HG02943 (cell line): ENCODE data around the gene HTRA3.

Experiments
- ATAC-seq: cut with Tn5 transposase; IDR thresholded peaks from one replicate; pipeline ENCODE4 v1.9.1; 2021; ENCODE audit warnings: mild to moderate bottlenecking, low read depth, moderate library complexity; ENCODE audit not compliant: unreplicated experiment

Gene HTRA3

DNA sequence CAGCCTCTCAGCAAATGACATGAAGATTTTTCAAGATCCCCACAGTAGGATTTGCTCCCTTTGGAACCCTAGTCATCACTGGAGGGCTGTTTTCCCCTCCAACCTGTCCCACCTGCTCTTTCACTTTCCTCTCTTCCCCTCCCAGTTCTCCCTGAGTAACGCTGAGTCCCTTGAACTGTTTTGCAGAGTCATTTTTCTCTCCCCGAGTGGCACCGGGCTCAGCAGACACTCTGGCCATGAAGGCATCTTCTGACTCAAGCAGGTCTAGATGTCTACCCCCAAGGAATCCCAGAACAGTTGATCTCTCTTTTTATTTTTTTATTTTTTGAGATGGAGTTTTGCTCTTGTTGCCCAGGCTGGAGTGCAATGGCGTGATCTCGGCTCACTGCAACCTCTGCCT lies 52.2 kb downstream of the HTRA3 start:
- no peak for ATAC-seq

DNA sequence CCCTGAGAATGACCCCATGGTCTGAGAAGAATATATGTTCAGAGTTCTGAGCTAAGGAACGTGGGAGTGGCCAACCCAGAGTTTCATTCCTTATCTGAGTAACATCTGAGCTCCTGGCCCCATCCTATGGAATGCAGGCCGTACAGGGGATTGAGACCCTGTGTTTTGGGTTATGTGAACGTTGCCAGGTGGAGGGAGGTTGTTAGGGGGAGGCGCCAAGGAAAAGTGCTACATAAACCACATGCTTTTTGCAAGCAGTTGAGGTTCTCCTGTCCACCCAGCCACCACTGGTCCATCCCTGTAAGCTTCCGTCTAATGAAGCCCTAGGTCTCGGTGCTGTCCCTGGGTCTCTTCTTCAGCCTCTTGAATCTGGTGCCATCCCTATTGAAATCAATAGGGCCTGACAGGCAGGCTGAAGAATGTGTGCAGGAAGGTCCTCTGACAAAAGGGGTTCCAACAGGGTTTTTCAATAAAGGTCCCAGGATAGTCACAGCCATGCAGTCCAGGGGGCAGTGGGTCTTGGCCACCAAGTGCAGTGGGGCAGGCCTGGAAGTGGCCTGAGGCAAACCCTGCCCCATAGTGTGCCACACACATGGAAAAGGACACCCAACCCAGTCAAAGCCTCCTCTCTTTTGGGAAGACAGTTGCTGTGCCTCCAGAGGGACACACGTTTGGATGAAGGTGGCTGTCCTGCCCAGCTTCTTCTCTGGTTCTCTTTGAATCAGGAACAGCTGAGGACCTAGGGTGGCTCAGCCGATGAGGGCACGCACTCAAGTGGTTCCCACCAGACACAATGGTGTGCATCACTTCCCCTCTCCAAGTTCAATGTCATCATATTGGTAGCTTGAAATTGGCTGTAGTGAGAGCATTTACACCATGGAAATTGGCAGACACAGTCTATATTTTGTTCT lies 53.5 kb downstream of the HTRA3 start:
- no peak for ATAC-seq

DNA sequence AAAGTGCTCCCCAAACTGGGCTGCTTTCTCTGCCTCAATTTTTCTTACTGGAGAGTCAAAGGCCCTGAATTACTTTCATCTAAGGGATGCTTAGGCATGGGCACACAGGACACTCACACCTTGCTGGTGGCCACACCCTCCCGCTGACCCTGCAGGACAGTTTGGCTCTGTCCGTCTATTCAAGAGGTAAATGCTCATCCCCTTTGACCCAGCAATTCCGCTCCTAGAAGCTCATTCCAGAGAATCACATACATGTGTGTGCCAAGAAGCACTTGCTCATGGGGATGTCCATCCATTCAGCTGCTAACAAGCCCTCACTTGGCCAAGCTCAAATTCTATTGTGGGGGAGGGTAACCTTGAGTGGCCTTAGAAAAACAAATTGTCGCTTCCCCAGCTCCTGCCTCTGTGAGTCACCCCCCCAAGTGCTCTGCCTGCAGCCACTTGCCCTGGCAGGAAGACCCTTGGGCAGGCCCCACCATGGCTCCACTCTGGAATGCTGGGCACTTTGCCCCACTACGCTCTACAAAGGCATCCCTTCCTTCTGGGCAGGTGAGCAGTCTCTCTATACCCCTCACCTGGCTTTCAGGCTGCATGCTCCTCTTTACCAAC lies 54.5 kb downstream of the HTRA3 start:
- no peak for ATAC-seq

DNA sequence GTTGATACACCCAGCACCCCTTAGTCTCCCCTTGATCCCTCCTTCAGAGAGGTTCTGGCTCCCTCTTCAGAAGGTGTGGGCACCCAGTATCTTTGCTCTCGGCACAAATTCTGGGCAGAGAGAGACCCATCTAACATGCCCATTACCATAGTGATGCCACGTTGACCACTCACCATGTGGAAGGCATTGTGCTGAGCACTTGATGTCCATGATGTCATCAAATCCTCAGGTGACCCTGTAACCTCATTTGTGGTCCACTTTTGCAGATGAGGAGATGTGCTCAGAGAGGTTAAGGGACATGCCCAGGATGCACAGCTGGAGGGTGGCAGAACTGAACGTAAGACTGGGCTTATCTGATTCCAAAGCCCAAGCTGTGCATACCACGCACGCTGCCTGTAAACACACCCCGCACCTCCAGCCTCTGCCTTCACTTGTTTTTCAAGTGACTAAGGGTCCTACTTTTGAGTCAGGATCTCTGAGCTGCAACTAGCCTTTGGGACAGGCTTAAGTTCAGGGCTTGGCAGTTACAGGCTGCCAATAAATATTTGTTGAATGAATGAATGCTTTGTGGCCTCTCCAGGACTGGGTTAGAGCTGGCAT lies 55.2 kb downstream of the HTRA3 start:
- ATAC-seq = no peak

DNA sequence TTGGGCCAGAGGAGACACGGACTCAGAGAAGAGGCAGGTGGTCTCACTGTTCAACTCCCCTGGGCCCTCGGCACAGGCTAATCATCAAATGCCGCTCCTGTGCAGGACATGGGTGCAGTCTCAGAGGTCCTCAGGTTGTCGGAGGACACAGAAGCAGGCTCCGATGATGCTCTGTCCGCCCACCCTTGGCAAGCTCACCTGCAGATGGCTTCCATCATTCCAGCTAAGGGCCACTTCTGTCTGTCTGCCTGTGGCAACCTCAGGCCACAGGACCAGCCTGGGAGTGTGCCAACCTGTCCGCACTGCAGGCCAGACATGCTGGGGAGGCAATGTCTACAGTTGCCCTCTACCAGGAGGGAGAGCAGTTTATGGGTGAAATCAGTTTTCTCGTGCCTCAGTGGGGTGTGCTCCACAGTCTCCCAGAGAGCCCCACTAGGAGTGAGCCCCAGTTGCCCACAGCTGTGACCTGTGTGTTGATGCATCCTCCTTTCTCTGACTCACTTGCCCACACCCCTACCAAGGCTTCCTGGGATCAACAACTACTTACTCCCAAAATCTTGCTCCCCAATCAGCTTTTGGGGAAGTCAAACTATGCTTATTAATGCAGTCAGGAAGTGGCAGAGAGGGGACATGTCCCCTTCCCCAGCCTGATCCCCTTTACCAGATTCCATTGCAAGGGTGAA lies 55.9 kb downstream of the HTRA3 start:
- ATAC-seq = no peak

DNA sequence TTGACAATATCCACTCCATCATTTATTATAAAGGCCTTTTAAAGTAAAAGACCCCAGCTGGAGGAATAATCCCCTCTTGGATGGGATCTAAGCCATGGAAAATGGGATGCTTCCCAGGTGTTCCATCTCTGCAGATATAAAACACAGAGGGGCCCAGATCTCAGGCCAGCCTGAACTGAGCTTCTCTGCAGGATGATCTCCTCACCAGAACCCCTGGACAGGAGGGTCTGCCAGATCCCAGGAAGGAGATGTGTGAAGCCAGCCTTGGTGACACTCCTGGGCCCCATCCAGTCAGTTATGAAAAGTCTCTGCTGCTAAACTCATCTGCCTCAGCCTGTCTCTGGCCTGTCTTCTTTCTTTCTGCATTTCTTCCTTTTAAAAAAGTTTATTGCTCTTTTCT lies 56.7 kb downstream of the HTRA3 start:
- ATAC-seq = no peak

DNA sequence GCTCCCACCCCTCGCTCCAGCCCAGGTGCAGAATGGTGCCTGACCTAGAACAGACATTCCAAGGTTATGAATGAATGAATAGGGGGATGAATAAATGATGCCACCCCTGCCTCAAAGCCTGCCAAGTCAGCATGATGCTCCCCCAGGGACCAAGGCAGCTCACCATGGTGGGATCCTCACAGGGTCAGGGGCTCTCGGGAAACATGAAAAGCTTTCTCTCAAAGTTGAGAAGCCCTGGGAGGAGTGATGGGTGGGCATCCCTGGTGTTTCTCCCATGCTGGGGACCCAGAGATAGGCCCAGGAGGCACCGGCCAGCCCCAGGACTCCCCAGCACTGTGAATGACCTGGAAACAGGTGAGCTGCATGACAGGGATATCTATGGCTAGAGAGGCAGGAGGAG lies 58.9 kb downstream of the HTRA3 start:
- no peak for ATAC-seq

DNA sequence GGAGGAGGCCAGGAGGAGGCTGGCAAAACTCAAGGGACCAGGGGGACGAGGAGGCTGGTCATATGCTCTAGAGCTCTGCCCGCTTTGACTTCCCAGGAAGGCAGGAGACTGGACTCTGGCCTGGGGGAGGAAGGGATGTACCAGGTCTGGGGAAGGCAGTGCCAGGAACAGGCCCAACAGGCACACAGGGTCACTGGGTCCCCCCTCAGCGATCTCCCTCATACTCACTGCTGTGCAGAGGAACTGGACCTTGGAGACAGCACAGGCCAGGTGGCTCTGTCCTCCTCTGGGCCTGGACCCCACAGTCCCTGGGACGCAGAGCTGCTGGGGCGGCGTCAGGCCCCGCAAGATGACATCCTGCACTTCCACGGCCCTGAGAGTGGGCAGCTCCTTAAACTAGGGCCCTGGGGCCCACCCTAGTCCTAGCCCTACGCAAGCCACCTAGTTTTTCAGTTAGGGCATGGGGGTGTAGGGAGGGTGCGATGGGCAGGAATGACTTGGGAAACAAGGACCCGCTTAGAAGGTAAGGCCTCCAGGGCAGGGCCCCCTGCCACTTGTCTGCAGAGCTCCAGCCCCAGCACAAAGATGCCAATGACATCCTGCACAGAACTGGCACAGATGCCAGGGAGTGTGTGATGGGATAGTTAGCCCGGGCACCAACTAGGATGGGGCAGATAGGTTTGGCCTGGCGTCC lies 59.5 kb downstream of the HTRA3 start:
- ATAC-seq = no peak

DNA sequence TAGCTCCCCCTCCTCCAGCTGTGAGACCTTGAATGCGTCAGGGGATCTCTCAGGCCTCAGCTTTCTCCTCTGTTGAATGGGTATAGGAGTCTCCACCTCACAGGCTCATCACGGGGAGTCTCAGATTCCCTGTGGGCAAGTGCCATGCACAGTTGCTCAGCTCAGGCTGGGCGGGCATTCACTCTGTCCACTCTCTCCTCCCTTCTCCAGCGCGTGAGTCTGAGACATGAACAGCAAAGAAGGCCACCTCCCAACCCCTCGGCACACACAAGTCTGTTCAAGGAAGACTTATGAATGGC lies 60.0 kb downstream of the HTRA3 start:
- ATAC-seq = no peak

DNA sequence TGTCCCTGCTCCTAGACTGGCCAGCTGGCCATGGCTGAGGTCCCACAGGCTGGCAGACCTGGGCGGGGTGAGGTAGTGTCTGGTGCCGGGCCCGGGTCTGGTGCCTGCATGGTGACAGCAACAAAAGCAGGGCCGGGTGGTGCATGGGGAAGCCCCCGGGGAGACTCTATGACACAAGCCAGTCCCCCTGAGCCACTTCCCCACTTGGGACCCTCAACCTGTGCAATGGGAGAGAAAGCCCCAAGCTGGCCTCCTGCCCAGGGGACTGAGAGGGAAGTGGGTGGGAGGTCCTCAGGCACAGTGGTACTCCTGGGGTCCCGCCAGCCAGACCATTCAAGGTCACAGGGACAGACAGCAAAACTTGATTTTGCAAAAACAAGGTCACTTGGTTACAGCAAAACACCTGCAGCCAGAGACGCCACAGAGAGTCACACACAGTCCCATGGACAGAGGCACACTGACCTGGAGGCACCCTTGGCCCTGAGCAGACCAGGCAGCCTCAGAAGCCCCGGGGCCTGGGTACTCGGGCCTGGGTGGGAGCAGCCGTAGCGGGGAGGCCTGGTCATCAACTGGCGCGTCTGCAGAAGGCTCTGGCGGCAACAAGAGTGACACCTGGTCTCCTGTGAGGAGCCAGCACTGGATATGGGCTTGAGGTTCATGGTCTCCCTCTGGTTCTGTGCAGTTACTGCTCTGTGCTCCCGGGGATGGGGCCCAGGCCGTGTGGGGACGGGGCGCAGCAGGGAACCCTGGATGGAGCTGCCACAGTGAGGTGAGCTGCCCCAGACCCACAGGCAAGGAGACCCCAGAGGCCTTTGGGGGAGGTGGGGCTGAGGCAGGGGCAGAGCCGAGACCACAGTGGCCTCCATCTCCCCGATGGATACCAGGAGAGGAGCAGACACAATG lies 60.6 kb downstream of the HTRA3 start:
- no peak for ATAC-seq

DNA sequence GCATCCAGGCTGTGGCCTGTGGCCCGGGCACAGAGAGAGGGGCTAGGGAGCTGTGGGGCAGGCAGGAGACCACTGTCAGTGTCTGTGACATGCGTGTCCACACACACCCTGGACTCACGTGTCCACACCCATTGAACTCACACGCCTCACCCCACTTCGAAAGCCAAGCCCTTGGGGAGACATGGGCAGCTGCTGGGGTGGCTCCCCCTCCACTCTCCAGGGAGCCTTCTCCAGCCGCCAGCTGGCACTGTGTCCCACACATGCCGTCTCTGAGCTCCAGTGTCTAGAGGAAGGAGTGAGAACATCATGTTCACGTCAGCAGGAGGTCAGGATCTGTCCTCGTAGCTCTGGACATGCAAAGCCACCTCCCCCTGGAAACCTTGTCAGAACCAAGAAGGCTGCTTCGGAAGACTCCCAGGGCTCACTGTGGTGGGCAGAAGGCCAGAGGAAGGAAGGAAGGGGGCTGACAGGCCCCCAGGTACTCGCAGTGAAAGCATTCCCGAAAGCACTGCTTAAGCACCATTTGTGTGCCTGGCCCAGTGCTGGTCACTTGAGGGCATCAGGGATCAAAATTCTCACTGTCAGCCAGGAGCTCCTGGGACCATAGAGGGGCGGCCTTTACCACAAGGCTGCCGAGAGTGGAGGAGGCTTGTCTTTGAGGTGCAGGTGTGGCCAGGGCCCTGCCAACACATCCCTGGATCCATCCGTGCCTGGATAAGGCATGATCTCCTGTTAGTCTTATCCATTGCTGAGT lies 61.4 kb downstream of the HTRA3 start:
- ATAC-seq = no peak

DNA sequence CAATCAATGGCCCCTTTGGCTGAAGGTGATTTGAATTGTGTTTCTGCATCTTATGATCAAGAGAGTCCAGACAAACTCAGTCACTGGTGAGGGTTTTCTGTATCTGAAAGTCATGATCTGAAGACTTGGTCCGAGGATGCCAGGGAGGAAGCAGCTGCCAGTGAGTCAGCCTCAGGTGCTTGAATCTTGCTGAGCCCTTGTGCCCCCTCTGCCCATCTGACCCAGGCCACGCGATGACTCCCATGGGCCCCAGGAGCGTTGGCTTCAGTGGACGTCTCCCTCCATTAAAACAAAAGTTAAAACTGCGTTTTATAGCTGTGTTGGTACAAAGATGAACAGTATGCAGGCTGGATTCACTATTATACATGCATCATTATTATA lies 62.0 kb downstream of the HTRA3 start:
- ATAC-seq = no peak

DNA sequence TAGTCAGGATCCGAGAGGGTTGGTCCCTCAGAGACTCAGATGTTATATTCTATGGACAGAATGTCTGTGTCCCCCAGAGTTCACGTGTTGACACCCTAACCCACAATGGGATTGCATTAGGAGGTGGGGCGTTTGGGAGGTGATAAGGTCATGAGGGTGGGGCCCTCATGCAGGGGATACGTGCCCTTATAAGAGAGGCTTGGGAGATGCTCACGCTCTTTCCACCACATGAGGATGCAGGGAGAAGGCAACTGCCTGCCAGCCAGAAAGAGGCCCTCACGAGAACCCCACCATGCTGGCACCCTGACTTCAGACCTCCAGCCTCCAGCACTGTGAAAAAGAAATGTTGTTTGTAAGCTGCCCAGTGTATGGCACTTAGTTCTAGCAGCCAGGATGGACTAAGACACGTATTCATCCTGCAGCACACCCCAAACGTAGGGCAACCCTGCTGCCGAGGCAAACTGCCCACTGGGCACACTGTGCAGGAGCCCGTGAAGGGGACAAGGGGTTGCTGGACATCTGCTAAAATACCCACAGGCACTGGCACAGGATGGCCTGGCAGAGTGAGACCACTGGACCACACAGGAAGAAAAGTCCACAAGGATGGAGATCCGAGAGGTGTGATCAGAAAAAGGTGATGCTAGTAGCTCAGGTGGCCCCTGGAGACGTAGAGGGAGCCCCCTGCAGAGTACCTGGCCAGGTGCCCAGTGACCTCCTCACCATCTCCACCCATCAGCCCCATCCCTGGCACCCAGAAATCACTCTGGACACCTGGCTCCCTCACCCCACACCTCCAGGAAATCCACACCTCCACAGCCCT lies 62.7 kb downstream of the HTRA3 start:
- no peak for ATAC-seq

DNA sequence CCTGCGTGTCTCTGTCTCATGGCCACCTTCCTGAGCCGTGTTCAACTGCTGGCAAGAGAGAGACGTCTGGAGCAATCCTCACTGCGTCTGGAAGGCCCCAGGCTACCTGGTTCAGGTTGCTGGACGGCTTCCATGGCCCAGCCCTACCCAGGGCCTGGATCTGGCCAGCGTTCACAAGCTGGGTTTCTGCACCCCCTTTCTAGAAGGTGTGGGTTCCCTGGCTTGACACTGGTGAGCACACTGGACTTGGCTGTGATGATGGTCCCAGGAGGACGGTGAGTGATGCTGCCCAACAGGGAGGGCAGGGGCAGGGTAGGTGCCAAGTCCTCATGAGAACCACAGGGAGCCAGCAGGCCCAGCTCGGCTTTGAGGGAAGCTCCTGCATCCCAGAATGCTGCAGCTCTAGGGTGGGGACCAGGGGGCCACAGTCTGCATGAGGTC lies 63.4 kb downstream of the HTRA3 start:
- ATAC-seq = no peak

DNA sequence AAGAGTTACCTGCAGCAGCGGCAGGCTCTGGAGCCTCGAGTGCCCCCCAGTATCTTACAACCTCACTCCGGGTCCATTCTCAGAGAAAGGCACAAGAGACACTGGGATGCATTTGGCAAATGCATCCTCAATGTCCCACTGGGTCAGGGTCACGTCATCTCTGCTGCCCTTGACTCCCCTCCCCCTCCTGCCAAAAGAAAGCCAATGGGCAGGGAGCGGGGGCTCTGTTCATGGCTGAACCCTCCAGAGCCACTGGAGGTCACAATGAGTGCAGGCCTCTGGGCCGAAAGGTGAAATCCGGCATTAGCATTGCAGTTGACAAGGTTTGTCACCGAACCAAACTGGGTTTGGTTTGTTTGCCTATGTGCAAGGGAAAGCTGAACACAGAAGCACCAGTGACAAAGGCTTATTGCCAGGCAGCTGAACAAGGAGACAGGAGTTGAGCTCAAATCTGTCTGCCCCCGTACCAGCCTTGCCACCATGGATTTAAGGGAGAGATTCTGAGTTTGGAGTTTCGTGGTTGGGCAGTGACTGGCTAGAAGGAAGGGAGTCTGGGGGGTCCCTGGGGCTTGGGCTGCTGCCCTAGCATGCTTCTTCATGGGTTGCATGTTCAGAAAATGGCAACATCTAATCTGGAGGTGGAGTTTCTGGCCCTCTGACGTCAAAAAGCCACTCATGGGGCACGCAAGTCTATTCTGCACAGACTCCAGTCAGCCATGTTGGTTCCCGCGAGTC lies 64.3 kb downstream of the HTRA3 start:
- no peak for ATAC-seq

DNA sequence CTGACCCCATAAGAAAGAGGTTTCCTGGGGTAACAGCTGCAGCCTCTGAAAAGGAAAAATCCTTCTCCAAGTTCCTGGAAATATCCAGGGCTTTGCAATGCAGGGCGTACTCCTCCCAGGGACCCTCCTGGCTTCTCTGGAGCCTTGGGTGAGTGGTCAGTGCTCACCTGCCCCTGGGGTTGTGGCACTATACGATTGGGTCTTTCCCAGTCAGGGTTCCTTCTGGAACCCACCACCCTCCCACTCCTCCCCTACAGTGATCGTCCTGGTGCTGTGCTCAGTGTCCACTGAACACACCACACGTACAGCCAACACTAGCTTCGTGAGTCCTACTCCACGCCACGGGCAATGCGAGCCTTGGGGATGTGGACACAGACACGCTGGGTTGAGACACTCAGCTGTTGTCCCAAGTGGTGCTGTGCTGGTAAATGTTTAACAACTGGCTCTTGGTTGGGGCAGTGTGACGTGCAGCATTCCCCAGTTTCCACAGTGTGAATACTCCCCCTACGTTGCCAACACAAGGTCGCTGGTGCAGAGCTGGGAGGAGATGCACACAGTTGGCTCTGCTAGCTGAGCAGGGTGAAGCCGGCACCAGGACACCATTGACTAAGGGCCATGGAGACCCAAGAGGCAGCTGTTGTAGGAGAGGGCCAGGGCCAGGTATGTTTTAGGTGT lies 65.4 kb downstream of the HTRA3 start:
- ATAC-seq = no peak

DNA sequence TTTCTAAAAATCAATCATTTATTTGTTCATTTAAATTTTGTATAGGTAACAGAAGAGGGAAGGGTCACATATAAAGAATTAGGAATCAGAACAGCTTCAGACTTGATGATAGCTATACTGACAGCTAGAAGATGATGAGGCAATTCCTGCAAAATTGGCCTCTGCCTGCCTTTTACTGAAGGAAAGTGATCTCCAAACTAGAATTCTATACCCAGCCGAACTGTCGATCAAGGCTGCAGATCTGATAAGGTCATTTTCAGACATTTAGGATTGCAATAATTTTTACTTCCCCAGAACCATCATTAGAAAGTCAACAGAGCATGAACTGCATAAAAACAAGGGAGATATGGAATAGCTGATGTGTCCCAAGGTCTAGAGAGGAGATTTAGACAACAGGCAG lies 66.3 kb downstream of the HTRA3 start:
- ATAC-seq = no peak
